Activated CD4-positive, alpha-beta T cell treated with anti-CD3 and anti-CD28 coated beads for 24 hours (primary cell): ENCODE results near the gene PLGRKT.

Experiments used
- DNase-seq, 2 donors: peaks; one replicate each; pipeline ENCODE4 v3.0.0-alpha.2; 2020; ENCODE audit warnings: low read depth in 2 of 2

PLGRKT gene

DNA sequence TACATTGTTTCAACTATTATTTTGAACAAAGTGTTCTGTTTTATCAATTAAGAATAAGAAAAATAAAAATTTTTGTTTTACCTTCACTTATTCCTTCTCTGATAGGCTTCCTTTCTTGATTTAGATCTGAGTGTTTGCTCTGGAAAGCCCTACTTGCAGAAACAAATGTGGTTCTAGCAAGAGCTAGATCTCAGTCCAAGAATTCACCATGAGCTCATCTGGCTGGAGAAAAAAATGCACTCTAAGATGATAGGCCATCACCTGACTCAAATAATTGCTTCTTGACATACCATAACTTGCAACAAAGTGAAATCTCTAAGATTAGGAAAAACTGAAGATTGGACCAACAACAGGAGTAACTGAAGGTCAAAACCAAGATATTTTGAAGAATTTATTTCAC lies 126.9 kb downstream of the PLGRKT start:
- DNase-seq = no peak
